GM12872 (cell line): ENCODE data around the gene EIF6.

Source experiments
- CTCF ChIP-seq: IDR thresholded peaks from 3 replicates; pipeline ENCODE4 v1.5.1; 2011; ENCODE audit warnings: low read depth, mild to moderate bottlenecking, low read length, moderate library complexity; ENCODE audit not compliant: insufficient read depth

The EIF6 gene

GRCh38 chr20:35286077-35286898, 1.7 kb upstream of the EIF6 start:
- no peak for TF ChIP-seq CTCF

GRCh38 chr20:35285806-35286076, 1.2 kb upstream of the EIF6 start:
- no peak for TF ChIP-seq CTCF

- no peak for TF ChIP-seq CTCF
Measured at GRCh38 chr20:35284992-35285805, 627 bp upstream of the EIF6 start.

- no peak for TF ChIP-seq CTCF
Measured at GRCh38 chr20:35283441-35284266, 918 bp downstream of the EIF6 start.

- no peak for TF ChIP-seq CTCF
Measured at GRCh38 chr20:35281506-35282101, 3.0 kb downstream of the EIF6 start.

- no peak for TF ChIP-seq CTCF
Measured at GRCh38 chr20:35280523-35280922, 4.0 kb downstream of the EIF6 start.
